ENCODE results near the gene TECPR2.

DNA sequence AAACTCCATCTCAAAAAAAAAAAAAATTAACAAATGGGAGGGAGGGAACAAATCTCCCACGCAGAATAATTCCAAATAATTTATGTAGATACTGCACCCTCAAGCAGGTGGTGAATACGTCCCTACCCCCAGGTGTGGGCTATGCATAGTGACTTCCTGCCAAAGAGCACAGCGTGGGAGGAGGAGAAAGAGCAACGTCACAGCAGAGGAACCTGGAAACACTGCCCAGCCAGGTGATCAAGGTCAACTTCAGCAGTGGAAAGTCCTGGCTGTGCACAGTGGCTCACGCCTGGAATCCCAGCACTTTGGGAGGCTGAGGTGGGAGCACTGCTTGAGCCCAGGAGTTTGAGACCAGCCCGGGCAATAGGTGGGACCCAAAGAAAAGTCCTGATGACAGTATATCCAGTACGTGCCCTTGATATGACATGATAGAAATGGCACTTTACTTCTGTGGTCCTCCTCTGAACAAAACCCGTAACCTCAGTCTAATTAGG, 9.6 kb upstream of the TECPR2 start:
- TF ChIP-seq, protein P1, sequence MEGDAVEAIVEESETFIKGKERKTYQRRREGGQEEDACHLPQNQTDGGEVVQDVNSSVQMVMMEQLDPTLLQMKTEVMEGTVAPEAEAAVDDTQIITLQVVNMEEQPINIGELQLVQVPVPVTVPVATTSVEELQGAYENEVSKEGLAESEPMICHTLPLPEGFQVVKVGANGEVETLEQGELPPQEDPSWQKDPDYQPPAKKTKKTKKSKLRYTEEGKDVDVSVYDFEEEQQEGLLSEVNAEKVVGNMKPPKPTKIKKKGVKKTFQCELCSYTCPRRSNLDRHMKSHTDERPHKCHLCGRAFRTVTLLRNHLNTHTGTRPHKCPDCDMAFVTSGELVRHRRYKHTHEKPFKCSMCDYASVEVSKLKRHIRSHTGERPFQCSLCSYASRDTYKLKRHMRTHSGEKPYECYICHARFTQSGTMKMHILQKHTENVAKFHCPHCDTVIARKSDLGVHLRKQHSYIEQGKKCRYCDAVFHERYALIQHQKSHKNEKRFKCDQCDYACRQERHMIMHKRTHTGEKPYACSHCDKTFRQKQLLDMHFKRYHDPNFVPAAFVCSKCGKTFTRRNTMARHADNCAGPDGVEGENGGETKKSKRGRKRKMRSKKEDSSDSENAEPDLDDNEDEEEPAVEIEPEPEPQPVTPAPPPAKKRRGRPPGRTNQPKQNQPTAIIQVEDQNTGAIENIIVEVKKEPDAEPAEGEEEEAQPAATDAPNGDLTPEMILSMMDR (IDR thresholded peaks at IDR 0.05), result no peak
- no peak for TF ChIP-seq EZH2 (IDR thresholded peaks at IDR 0.05)

Data from neural progenitor cell (in vitro differentiated cells).